Smooth muscle cell (in vitro differentiated cells): ENCODE results near the gene STK32C. TPM values are rescaled to one million over a fixed set of nuclear protein-coding genes. Genes with fewer than 3 reads are reported as not detected.

Experiments
- DNase-seq: peaks from one replicate; lab custom pipeline; 2025; ENCODE audit not compliant: unreplicated experiment; lab: John Stamatoyannopoulos, UW
- H2AFZ ChIP-seq: fragments of 200-600 bp; sonication (generic); 2 replicates; pipeline ENCODE4 v1.6.0; 2016; ENCODE audit warnings: antibody characterized with exemption, low read depth, mild to moderate bottlenecking
- H3F3A ChIP-seq: fragments of 200-600 bp; sonication (generic); 2 replicates; pipeline ENCODE4 v1.6.0; 2017; ENCODE audit warnings: antibody characterized with exemption, low read depth
- H3K27ac ChIP-seq: fragments of 200-600 bp; sonication (generic); 2 replicates; pipeline ENCODE4 v1.5.1; 2016; ENCODE audit warnings: low read depth, mild to moderate bottlenecking
- H3K27me3 ChIP-seq: fragments of 200-600 bp; sonication (generic); 2 replicates; pipeline ENCODE4 v1.6.1; 2016; ENCODE audit warnings: low read depth, mild to moderate bottlenecking
- H3K36me3 ChIP-seq: fragments of 200-600 bp; sonication (generic); 2 replicates; pipeline ENCODE4 v1.5.1; 2016; ENCODE audit warnings: low read depth
- H3K4me1 ChIP-seq: fragments of 200-600 bp; sonication (generic); 2 replicates; pipeline ENCODE4 v1.5.1; 2016; ENCODE audit warnings: low read depth
- H3K4me2 ChIP-seq: fragments of 200-600 bp; sonication (generic); 2 replicates; pipeline ENCODE4 v1.6.0; 2016; ENCODE audit warnings: mild to moderate bottlenecking
- H3K4me3 ChIP-seq: fragments of 200-600 bp; sonication (generic); 2 replicates; pipeline ENCODE4 v1.5.1; 2016; ENCODE audit warnings: mild to moderate bottlenecking
- H3K79me2 ChIP-seq: fragments of 200-600 bp; sonication (generic); 2 replicates; pipeline ENCODE4 v1.6.0; 2016; ENCODE audit warnings: low read depth, mild to moderate bottlenecking
- H3K9ac ChIP-seq: fragments of 200-600 bp; sonication (generic); 2 replicates; pipeline ENCODE4 v1.6.0; 2016; ENCODE audit warnings: low read depth
- H3K9me3 ChIP-seq: fragments of 200-600 bp; sonication (generic); replicated peaks from 2 replicates; pipeline ENCODE4 v1.5.1; 2016; ENCODE audit warnings: low read depth
- H4K20me1 ChIP-seq: fragments of 200-600 bp; sonication (generic); 2 replicates; pipeline ENCODE4 v1.6.0; 2016; ENCODE audit warnings: low read depth
- whole genome bisulfite sequencing: methylation state at CpG from one replicate; pipeline ENCODE4 v1.1.7; 2016; ENCODE audit warnings: low lambda C conversion rate; 5-methylcytosine and 5-hydroxymethylcytosine counted together
- polyA plus RNA-seq: library from polyadenylated mRNA; unstranded; fragments of >200 nt; fragmentation: Nextera tagmentation; extraction: Ambion mirVana; gene quantifications from 2 replicates; pipeline ENCODE4 v1.2.1, GENCODE V29; 2016
- total RNA-seq: library from RNA; depleted of rRNA; stranded (reverse); fragments of >200 nt; gene quantifications from 2 replicates; pipeline ENCODE4 v1.2.3, GENCODE V29; 2014
- TF ChIP-seq, protein P1 (sequence below): fragments of 200-600 bp; sonication (generic); IDR thresholded peaks from 2 replicates; pipeline ENCODE4 v1.5.1; 2017; ENCODE audit warnings: borderline replicate concordance, mild to moderate bottlenecking, antibody characterized with exemption; ENCODE audit not compliant: insufficient read depth, poor library complexity, severe bottlenecking

The STK32C gene
- total and polyA plus RNA-seq, 2 experiments from 2014 or later = 2.3 to 13.2 TPM

- no peak overlapping the region for H3K4me2 ChIP-seq
- no peaks in the 10 kb centered on the region for H3K9me3 ChIP-seq
- H3K27ac ChIP-seq = no peak overlapping the region
- no peaks in the 10 kb centered on the region for H3K27me3 ChIP-seq
- H3F3A ChIP-seq = no peaks in the 10 kb centered on the region
- H3K9ac ChIP-seq = no peak overlapping the region
- TF ChIP-seq, protein P1, sequence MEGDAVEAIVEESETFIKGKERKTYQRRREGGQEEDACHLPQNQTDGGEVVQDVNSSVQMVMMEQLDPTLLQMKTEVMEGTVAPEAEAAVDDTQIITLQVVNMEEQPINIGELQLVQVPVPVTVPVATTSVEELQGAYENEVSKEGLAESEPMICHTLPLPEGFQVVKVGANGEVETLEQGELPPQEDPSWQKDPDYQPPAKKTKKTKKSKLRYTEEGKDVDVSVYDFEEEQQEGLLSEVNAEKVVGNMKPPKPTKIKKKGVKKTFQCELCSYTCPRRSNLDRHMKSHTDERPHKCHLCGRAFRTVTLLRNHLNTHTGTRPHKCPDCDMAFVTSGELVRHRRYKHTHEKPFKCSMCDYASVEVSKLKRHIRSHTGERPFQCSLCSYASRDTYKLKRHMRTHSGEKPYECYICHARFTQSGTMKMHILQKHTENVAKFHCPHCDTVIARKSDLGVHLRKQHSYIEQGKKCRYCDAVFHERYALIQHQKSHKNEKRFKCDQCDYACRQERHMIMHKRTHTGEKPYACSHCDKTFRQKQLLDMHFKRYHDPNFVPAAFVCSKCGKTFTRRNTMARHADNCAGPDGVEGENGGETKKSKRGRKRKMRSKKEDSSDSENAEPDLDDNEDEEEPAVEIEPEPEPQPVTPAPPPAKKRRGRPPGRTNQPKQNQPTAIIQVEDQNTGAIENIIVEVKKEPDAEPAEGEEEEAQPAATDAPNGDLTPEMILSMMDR = no peak
- H3K36me3 ChIP-seq = no peaks in the 10 kb centered on the region
- H3K4me3 ChIP-seq = no peak overlapping the region
- no peaks in the 10 kb centered on the region for H3K79me2 ChIP-seq
- no peaks in the 10 kb centered on the region for H3K4me1 ChIP-seq
- 94% methylated on average over 17 of the region's 17 CpGs for WGBS
- no peak for DNase-seq
- no peak overlapping the region for H2AFZ ChIP-seq
- no peaks in the 10 kb centered on the region for H4K20me1 ChIP-seq
Measured at GRCh38 chr10:132355297-132355696, 47.5 kb upstream of the STK32C start.

GRCh38 chr10:132354356-132355094 is 46.8 kb upstream of the STK32C start:
- no peaks in the 10 kb centered on the region for H3K79me2 ChIP-seq
- H2AFZ ChIP-seq = no peak overlapping the region
- H3K27ac ChIP-seq = no peak overlapping the region
- no peak overlapping the region for H3K4me2 ChIP-seq
- no peaks in the 10 kb centered on the region for H4K20me1 ChIP-seq
- H3K9me3 ChIP-seq = no peaks in the 10 kb centered on the region
- no peaks in the 10 kb centered on the region for H3K36me3 ChIP-seq
- no peaks in the 10 kb centered on the region for H3K4me1 ChIP-seq
- H3K4me3 ChIP-seq = no peak overlapping the region
- H3K27me3 ChIP-seq = no peaks in the 10 kb centered on the region
- TF ChIP-seq, protein P1 = no peak
- WGBS = 95% methylated on average over 28 of the region's 32 CpGs
- no peak overlapping the region for H3K9ac ChIP-seq
- DNase-seq = no peak
- H3F3A ChIP-seq = no peaks in the 10 kb centered on the region

- DNase-seq = no peak
- WGBS = 92% methylated on average over 20 of the region's 20 CpGs
Measured at GRCh38 chr10:132353456-132354355, 46.0 kb upstream of the STK32C start.

More at GRCh38 chr10:132353456-132354355, 46.0 kb upstream of the STK32C start:
- TF ChIP-seq, protein P1 = no peak
- H3K9ac ChIP-seq = no peak overlapping the region
- H3K4me2 ChIP-seq = no peak overlapping the region
- no peaks in the 10 kb centered on the region for H3K9me3 ChIP-seq
- no peaks in the 10 kb centered on the region for H3F3A ChIP-seq
- H3K79me2 ChIP-seq = no peaks in the 10 kb centered on the region
- H3K27me3 ChIP-seq = no peaks in the 10 kb centered on the region
- no peak overlapping the region for H3K27ac ChIP-seq
- no peak overlapping the region for H3K4me3 ChIP-seq
- H4K20me1 ChIP-seq = no peaks in the 10 kb centered on the region
- H3K36me3 ChIP-seq = no peaks in the 10 kb centered on the region
- no peaks in the 10 kb centered on the region for H3K4me1 ChIP-seq
- H2AFZ ChIP-seq = no peak overlapping the region
